Right lobe of liver (tissue), 6 donors: ENCODE data around the gene PDSS1. TPM values are rescaled to one million over a fixed set of nuclear protein-coding genes. Genes with fewer than 3 reads are reported as not detected.
A peak's percentile ranks its signal among the peaks of the same experiment; 100 is the strongest.

Source experiments
- ATAC-seq, 4 donors: fragments of 200-7000 bp; cut with Tn5 transposase; one replicate each; pipeline ENCODE4 v1.9.1; 2020; ENCODE audit warnings: mild to moderate bottlenecking in 4 of 4, moderate library complexity in 4 of 4
- DNase-seq, 3 donors: peaks; one replicate each; pipeline ENCODE4 v3.0.0-alpha.2; 2020
- H3K27ac ChIP-seq, 3 donors: fragments of 200-600 bp; one replicate each; pipeline ENCODE4 v1.8.0; 2022
- H3K27me3 ChIP-seq, 2 donors: fragments of 200-600 bp; one replicate each; pipeline ENCODE4 v1.8.0; 2022
- H3K36me3 ChIP-seq, 4 donors: fragments of 200-600 bp; sonication (generic) in 1 of 4; one replicate each; pipeline versions ENCODE4 v1.5.1 to v1.8.0; 2017 to 2022; ENCODE audit warnings: control low read depth in 1 of 4
- H3K4me1 ChIP-seq, 4 donors: fragments of 200-600 bp; sonication (generic) in 1 of 4; one replicate each; pipeline versions ENCODE4 v1.5.1 to v1.8.0; 2017 to 2022; ENCODE audit warnings: control low read depth in 1 of 4
- H3K4me3 ChIP-seq, 3 donors: fragments of 200-600 bp; one replicate each; pipeline ENCODE4 v1.8.0; 2022
- H3K9me3 ChIP-seq, 4 donors: fragments of 200-600 bp; sonication (generic) in 1 of 4; one replicate each; pipeline versions ENCODE4 v1.5.1 to v1.8.0; 2017 to 2022; ENCODE audit warnings: control low read depth in 1 of 4
- POLR2A ChIP-seq: fragments of 450-650 bp; IDR thresholded peaks from one replicate; pipeline ENCODE4 v1.6.1; 2017; ENCODE audit warnings: antibody characterized with exemption, mild to moderate bottlenecking
- WGBS: methylation state at CpG from one replicate; pipeline ENCODE4 v1.1.6; 2018; ENCODE audit warnings: low coverage, low lambda C conversion rate; ENCODE audit not compliant: insufficient coverage; ENCODE audit errors: missing lambda C conversion rate; 5-methylcytosine and 5-hydroxymethylcytosine counted together
- intact Hi-C, 2 donors: fragments of 100-400 bp; cut with DNase I; formaldehyde crosslinking; loops; one replicate each; pipeline versions ENCODE4 v1.11.2 to v1.14.1; 2022
- total RNA-seq, 6 experiments: library from RNA; depleted of rRNA in 2 of 6; stranded (reverse); fragments of >200 nt in 2 of 6; fragmentation: NEBNext Ultra II Directional in 3 of 6; extraction: Animal tissue kit (Norgen Biotek cat#: 25700) in 3 of 6; gene quantifications; one replicate each; pipeline versions ENCODE4 v1.1.0 to v1.2.4, GENCODE V29; 2016 to 2023
- TF ChIP-seq, protein P1 (sequence below), 4 donors: fragments of 200-600 bp in 3 of 4; fragments of 450-650 bp in 1 of 4; IDR thresholded peaks; one replicate each; pipeline versions ENCODE4 v1.5.1 to v1.8.0; 2016 to 2022; ENCODE audit warnings: antibody characterized with exemption in 4 of 4, mild to moderate bottlenecking in 2 of 4
- donor health status: DM: no; HTN: yes; CAD: no.
- donor health status: DM: no; HTN: no; CAD: no.
- donor health status: DM: no; HTN: no; CAD: no.
- donor health status: DM: no; HTN: yes; CAD: no.
- donor health status: DM: no; HTN: yes; CAD: no.

PDSS1 gene
- total RNA-seq, 6 experiments from 2014 or later = 2.3 to 15.9 (median 4.1) TPM

DNA sequence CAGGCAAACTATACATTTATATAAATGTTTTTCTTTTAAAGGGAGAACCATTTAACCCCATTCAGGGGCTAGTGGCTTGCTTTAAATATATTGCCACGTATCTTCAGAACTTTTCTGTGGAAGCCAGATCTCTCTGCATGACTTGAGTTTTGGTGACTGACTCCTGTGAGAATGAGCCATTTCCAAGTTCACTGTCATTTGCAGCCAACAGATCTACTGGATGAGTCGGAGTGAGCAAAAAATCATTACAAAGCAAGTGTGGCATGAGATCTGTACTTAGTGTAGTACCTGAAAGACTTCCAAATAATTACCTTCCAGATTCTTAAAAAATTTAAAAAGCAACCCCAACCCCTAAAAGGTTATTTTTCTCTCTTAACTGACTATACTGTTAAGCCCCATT is 45.6 kb downstream of the PDSS1 start:
- intact Hi-C loops = no loop called here
- TF ChIP-seq, protein P1, sequence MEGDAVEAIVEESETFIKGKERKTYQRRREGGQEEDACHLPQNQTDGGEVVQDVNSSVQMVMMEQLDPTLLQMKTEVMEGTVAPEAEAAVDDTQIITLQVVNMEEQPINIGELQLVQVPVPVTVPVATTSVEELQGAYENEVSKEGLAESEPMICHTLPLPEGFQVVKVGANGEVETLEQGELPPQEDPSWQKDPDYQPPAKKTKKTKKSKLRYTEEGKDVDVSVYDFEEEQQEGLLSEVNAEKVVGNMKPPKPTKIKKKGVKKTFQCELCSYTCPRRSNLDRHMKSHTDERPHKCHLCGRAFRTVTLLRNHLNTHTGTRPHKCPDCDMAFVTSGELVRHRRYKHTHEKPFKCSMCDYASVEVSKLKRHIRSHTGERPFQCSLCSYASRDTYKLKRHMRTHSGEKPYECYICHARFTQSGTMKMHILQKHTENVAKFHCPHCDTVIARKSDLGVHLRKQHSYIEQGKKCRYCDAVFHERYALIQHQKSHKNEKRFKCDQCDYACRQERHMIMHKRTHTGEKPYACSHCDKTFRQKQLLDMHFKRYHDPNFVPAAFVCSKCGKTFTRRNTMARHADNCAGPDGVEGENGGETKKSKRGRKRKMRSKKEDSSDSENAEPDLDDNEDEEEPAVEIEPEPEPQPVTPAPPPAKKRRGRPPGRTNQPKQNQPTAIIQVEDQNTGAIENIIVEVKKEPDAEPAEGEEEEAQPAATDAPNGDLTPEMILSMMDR (IDR thresholded peaks at IDR 0.05) = no peak
- TF ChIP-seq POLR2A = no peak
- Histone ChIP-seq H3K4me3 (no peak overlapping the region), H3K27me3 (no peaks in the 10 kb centered on the region), H3K4me1 (peaks cover 0 to 8% (median 4%) of the 10 kb centered on the region in 4 donors), H3K27ac (no peak overlapping the region), H3K36me3 (peaks cover 0 to 16% (median 1%) of the 10 kb centered on the region in 4 donors), H3K9me3 (no peaks in the 10 kb centered on the region)
- DNase-seq = no peak
- ATAC-seq = no peak
- WGBS = 89% methylated on average over 2 of the region's 2 CpGs

DNA sequence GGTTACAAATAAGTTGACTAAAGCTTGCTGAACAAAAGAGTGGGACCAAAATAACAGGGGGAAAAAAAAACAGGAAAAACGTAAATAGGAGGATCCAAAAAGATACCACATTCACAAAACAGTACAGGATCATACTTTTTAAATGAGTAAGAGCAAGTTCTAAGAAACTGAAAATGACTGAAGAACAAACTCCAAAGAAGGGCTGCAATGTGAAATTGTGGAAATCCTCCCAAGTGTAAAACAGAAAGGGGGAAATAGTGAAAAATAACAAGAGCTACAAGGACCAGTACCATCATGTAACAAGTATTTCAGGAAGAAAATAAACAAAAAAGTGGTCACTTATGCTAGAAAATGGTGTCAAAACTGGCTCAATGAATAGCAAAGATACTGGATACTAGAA is 46.3 kb downstream of the PDSS1 start:
- TF ChIP-seq, protein P1 (IDR thresholded peaks at IDR 0.05) = no peak
- no peak for TF ChIP-seq POLR2A
- H3K27ac ChIP-seq = no peak overlapping the region
- 92% methylated on average over 1 of the region's 1 CpG for WGBS
- ATAC-seq (no peak), DNase-seq (no peak)
- H3K4me1 ChIP-seq = peaks cover 0 to under 1% (median 0%) of the 10 kb centered on the region in 4 donors
- intact Hi-C loops = no loop called here
- no peaks in the 10 kb centered on the region for H3K9me3 ChIP-seq
- peaks cover 0 to 16% (median 1%) of the 10 kb centered on the region in 4 donors for H3K36me3 ChIP-seq
- H3K4me3 ChIP-seq = no peak overlapping the region
- no peaks in the 10 kb centered on the region for H3K27me3 ChIP-seq

DNA sequence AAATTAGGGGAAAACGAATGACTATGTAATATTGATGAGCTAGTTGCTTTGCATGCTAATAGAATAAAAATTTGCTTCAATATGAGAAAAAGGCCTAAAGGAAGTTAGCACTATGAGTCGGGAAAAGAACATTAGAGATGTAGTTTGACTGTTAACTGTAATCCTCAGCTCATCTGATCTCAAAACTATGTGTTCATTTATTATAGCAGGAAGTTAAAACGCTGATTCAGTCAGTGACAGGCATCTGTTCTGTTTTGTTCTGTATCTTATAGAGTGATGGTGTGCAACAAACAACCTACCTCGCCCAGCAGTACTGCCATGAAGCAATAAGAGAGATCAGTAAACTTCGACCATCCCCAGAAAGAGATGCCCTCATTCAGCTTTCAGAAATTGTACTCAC is 48.6 kb downstream of the PDSS1 start:
- H3K36me3 ChIP-seq = peaks cover 0 to 16% (median 1%) of the 10 kb centered on the region in 4 donors
- WGBS = 73% methylated on average over 5 of the region's 5 CpGs
- no peak for DNase-seq

DNA sequence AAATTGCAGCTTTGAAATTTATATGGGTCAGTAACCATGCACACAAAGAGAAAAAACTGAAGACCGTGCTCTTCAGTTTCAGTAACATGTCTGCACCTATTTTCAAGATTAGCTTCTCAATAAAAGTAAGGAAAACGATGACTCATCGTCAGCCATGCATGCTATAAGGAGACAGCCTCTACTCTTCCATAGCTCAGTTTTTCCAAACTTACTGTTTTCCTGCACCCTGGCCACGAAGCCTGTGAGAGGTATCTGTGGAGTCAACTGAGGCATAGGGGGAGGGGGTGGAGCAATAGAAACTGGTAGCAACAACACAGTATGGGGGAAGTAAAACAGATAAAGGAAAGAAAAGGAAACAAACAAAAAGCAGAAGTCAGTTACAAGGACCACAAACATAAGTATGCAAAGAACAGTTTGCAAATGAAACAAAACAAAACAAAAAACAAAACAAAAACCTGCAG is 58.0 kb downstream of the PDSS1 start:
- H3K9me3 ChIP-seq = no peaks in the 10 kb centered on the region
- no peak overlapping the region for H3K27ac ChIP-seq
- H3K4me3 ChIP-seq = no peak overlapping the region
- no peaks in the 10 kb centered on the region for H3K4me1 ChIP-seq
- H3K36me3 ChIP-seq = no peaks in the 10 kb centered on the region
- intact Hi-C loops = no loop called here
- WGBS = 88% methylated on average over 4 of the region's 4 CpGs
- DNase-seq (no peak), ATAC-seq (peak in 2 of 4 donors; percentile 22 to 30)
- TF ChIP-seq, protein P1 (IDR thresholded peaks at IDR 0.05) = no peak
- TF ChIP-seq POLR2A = no peak
- no peaks in the 10 kb centered on the region for H3K27me3 ChIP-seq

More for the DNA sequence above, 48.6 kb downstream of the PDSS1 start:
- Histone ChIP-seq H3K4me3 (no peak overlapping the region), H3K27ac (no peak overlapping the region), H3K9me3 (no peaks in the 10 kb centered on the region), H3K4me1 (no peaks in the 10 kb centered on the region), H3K27me3 (no peaks in the 10 kb centered on the region)
- intact Hi-C loops = no loop called here
- ATAC-seq = peak in 1 of 4 donors; percentile 18
- TF ChIP-seq, protein P1 (IDR thresholded peaks at IDR 0.05) = no peak
- no peak for TF ChIP-seq POLR2A

DNA sequence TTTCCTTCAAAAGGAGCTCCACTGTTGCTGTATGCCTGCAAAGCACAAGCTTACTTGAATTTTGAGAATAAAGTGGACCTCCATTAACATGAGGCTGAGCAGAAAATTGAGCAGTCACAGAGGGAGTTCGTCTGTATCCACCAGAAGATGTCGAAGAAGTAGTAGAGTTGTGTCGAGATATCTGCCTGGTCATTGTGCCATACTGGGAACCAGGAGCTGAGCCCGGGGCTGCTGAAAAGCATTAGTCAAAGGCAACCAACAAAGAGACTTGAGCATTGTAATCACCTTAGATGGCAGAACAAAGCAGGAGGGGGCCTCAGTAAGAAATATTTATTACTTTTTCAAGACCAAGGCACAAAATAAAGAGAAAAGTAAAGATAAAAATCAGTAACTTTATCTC is 61.5 kb downstream of the PDSS1 start:
- no peaks in the 10 kb centered on the region for H3K27me3 ChIP-seq
- intact Hi-C loops = no loop called here
- DNase-seq (no peak), ATAC-seq (no peak)
- 91% methylated on average over 4 of the region's 4 CpGs for WGBS
- no peak for TF ChIP-seq POLR2A
- TF ChIP-seq, protein P1 (IDR thresholded peaks at IDR 0.05) = no peak
- H3K4me3 ChIP-seq = no peak overlapping the region
- H3K9me3 ChIP-seq = no peaks in the 10 kb centered on the region
- H3K27ac ChIP-seq = no peak overlapping the region
- no peaks in the 10 kb centered on the region for H3K36me3 ChIP-seq
- no peaks in the 10 kb centered on the region for H3K4me1 ChIP-seq
